Stimulated activated CD8-positive, alpha-beta memory T cell treated with anti-CD3 and anti-CD28 coated beads, Interleukin-7, amount 100 ng/mL, for 1 hour (primary cell): ENCODE data around the gene ATP6AP1.
A peak's percentile ranks its signal among the peaks of the same experiment; 100 is the strongest.

Experiments
- DNase-seq, 2 donors: peaks; one replicate each; pipeline ENCODE4 v3.0.0-alpha.2; 2020; ENCODE audit warnings: low read depth in 2 of 2

Gene ATP6AP1

DNA sequence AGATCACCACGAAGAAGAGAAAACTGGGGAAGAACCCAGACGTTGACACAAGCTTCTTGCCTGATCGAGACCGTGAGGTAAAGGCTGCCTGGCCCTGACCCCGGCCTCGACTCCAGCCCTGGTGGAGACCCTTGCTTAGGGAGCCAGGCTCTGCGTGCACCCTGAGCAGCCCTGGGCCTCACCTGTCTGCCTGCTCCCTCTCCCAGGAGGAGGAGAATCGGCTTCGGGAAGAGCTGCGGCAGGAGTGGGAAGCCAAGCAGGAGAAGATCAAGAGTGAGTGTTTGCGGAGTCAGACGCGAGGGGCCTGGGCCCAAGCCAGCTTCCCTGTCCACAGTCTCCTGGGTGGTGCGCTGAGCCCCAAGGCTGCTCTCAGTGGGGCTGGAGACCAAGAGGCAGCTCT is 20.0 kb downstream of the ATP6AP1 start:
- DNase-seq = no peak

DNA sequence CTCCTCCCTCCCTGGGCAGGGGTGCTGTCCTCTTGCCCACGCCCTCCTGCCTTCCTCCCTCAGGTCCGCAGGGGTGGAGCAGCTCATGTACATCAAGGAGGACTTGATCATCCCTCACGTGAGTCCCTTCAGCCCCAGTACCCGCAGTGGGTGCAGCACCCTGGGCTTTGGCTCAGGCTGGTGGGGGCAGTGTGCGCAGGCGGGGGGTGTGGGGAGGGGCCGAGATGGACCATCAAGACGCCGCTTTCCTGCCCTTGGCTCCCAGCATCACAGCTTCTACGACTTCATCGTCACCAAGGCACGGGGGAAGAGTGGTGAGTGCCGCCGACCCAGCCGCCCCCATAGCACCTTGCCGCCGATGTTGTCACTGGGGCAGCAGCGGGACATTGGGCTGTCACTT is 21.1 kb downstream of the ATP6AP1 start:
- no peak for DNase-seq

DNA sequence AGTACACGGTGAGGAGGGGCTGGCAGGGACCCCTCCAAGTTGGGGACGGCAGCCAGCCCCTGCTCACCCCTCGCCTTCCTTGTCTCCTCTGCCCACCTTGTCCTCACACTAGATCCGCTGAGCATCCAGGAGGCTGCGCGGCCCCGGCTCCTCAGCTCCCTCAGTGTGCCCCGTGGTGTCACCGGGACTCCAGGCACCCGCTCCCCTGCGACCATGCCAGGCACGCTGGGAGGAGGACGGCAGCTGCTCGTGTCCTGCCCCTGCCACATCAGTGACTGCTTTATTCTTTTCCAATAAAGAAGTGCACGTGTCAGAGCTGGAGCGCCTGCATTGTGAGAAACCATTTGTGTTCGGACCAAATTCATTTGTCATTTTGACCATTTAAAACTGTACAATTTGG is 21.8 kb downstream of the ATP6AP1 start:
- no peak for DNase-seq

DNA sequence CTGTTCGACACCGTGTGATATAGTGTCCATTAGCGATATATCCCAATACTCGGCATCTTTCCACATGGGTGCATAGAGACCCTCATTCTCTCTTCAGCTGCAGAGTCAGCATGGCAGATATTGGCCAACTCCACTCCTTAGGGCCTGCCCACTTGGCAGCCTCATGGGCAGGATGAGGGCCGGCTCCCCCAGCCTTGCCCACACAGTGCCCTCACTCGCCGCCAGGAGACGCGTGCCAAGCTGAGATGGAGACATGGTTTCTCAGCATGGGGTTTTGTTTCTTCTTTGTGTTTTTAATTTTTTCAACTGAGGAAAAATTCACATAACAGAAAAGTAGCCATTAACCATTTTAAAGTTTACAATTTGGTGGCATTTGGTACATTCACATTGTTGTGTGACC is 24.3 kb downstream of the ATP6AP1 start:
- no peak for DNase-seq

DNA sequence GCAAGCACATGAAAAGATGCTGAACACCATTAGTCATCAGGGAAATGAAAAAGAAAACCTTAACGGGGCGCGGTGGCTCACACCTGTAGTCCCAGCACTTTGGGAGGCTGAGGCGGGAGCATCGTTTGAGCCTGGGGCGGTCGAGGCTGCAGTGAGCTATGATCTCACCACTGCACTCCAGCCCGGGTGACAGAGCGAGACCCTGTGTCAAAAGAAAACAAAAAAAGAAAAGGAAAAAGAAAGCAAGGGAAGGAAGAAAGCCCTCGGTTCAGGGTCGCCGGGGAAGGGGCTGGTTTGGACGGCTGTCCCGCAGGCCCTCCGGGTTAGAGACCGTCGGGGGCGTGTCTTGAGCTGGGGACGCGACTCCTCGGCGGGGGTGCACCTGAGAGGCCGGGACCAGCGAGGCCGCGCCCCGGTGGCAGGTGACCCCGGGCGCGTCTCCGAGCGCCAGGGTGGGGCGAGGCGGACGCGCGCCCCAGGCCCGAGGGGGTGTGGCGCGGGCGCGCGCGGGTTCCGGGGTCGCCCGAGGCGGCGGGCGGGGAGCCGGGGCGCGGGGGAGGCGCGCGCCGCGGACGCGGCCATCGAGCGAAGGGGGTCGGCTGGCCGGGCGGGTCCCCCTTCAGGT is 29.1 kb downstream of the ATP6AP1 start:
- DNase-seq = no peak

DNA sequence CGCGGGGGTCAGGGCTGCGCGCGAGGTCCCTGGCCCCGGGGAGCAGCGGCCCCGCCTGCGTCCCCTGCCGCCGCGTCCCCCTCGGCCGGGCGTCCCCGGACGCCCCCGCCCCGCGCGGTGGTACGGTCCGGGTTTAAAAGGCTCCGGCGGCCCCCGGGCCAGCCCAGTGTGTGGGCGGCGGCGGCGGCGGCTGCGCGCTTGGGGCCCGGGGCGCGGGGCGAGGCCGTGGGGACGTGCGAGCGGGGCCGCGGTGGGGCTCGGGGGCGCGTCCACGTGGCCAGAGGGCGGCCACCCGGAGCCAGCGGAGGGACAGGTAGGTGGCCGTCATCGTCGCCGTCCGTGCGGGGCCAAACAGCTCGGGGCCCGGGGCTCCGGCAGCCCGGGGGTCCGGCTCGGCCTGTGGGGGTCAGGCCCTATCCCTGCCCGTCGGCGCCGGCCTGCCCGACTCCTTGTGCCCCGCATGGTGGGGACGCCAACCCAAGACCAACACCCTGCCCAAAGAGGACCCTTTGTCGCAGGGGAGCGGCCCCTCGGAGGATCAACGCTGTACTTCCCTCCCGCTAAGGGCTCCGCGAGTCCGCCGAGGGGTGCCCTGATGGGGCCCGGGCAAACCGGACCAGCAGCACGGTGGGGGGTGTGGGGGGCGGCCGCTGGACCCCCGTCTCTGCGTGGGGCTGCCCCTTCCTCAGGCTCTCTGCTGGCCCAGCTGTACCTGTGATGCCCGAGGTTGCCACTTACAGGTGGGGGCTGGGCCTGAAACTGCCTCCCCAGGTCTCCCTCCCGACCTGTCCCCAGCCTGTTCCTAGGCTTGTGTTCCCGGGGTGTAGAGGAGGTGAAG is 29.9 kb downstream of the ATP6AP1 start, which contains the start of gene PLXNA3:
PLXNA3 (plus strand) TSS at position 166 of the 838 bp plus-strand sequence. CDS start 1,903 bp downstream, outside the sequence.
- peak; percentile 29 to 46 for DNase-seq

DNA sequence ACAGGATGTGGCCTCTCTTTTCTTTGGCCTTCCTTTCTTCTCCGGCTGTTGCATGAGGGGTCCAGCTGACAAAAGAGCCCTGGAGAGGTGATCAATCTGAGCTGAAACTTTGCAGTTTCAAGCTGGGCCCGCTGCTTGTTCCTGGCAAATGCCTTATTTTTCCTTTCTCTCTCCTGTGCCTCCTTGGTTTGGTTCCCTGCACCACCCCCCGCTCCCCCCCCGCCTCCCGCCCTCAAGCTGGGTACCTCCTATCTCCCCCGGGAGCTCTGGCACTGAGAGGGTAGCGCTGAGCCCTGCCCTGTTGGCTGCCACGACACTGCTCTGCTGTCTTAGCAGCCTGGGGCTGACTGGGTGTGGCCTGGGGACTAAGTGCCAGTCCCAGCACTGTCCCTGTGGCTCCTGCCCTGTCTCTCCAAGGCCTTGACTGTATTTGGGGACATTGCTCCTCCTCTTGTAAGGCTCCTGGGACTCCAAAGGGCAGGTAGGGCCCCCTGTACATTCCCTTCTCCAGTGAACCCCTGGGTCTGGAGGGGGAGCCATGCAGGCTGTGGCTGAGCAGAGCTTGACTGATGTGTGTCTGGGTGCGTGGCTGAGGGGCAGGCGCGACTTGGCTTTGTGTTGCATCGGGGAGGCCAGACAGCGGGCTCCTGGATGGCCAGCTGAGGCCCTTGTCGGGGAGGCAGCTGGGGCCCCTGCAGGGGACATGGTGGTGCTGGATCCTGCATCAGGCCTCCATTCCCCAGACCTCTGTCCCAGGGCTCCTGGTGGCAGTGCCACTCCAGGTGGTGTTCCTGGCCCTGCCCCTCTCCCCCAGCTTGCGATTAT is 30.7 kb downstream of the ATP6AP1 start:
- DNase-seq = no peak

DNA sequence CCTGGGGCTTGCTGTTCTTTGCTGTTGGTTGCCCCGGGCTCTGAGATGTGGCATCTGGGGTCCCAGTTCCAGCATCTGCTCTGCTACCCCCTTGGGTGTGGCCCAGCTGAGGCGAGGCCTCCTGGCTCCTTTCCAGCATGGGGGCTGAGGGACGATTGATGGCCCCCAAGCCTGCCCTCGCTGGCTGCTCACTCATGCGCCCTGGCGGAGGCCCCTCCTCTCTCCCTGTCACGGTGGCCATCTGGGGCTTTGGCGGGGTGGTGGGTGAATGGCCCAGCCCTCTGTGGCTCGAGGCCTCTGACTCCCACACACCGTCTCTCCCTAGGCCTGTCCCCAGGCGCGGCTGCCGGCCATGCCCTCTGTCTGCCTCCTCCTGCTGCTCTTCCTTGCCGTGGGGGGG is 31.4 kb downstream of the ATP6AP1 start:
- DNase-seq = no peak

DNA sequence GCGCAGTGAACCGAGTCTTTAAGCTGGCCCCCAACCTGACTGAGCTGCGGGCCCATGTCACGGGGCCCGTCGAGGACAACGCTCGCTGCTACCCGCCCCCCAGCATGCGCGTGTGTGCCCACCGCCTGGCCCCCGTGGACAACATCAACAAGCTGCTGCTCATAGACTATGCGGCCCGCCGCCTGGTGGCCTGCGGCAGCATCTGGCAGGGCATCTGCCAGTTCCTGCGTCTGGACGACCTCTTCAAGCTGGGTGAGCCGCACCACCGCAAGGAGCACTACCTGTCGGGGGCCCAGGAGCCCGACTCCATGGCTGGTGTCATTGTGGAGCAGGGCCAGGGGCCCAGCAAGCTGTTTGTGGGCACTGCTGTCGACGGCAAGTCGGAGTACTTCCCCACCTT is 31.8 kb downstream of the ATP6AP1 start:
- DNase-seq = no peak

DNA sequence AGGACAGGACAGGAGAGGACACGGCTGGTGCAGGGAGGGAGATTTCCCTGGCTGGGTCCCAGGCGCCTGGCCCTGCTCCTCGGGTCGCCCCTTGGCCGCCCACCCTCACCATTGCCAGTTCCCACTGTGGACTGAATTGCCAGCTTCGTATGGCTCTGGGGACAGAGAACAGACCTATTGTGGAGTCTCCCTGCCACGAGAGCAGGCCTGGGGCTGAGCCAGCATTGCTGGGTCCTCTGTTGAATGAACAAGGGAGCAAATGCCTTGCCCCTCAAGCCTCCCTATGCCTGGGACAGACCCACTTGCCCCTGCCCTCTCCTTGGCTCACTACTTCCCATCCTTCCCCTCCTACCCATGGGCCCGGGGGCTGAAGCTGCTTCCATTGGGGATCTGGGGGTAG is 33.9 kb downstream of the ATP6AP1 start:
- DNase-seq = no peak

DNA sequence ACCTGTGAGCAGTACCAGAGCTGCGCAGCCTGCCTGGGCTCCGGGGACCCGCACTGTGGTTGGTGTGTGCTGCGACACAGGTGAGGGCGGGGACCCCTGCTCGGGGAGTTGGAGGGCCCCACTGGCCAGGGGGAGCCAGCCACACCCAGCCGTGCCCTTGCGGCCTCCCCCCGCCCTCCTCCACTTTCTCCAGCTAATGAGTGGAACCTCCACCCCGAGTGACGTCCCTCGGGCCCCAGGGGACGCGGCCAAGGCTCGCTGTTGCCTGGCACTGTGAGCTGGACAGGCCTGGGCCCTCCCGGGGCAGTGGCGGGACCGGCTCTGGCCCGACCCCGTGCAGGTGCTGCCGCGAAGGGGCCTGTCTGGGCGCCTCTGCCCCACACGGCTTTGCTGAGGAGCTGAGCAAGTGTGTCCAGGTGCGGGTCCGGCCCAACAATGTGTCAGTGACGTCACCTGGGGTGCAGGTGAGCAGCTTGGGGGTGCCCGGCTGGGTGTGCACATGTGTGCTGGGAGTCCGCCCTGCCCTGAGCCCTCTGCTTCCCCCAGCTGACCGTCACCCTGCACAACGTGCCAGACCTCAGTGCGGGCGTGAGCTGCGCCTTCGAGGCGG is 35.2 kb downstream of the ATP6AP1 start:
- no peak for DNase-seq

DNA sequence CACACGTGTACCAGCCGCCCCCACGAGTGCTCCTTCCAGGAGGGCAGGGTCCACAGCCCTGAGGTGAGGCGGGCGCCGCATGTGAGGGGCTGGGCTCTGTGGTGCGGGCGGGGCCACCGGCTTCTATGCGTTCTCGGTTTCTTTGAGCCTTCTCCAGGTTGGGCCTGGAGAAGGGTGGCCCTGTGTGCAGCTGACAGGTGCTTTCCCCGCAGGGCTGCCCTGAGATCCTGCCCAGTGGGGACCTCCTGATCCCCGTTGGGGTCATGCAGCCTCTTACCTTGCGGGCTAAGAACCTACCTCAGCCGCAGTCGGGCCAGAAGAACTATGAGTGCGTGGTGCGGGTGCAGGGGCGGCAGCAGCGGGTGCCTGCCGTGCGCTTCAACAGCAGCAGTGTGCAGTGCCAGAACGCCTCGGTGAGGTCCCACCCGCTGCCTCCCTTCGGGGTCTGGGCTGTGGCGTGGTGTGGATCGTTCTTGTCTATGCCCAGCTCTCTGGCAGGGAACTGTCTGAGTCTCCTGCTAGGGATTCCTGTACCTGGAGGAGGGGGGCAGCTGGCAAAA is 36.4 kb downstream of the ATP6AP1 start:
- DNase-seq = no peak

DNA sequence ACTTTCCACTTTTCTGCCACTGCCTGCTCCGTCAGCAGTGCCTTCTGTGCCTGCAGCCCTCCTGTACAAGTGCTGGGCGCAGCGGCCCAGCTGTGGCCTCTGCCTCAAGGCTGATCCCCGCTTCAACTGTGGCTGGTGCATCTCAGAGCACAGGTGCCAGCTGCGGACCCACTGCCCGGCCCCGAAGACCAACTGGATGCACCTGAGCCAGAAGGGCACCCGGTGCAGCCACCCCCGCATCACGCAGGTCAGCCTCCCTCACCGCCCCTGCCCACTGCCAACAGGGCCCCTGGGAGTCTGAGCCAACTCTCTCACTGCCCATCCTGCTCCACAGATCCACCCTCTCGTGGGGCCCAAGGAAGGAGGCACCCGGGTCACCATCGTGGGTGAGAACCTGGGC is 37.1 kb downstream of the ATP6AP1 start:
- DNase-seq = no peak

DNA sequence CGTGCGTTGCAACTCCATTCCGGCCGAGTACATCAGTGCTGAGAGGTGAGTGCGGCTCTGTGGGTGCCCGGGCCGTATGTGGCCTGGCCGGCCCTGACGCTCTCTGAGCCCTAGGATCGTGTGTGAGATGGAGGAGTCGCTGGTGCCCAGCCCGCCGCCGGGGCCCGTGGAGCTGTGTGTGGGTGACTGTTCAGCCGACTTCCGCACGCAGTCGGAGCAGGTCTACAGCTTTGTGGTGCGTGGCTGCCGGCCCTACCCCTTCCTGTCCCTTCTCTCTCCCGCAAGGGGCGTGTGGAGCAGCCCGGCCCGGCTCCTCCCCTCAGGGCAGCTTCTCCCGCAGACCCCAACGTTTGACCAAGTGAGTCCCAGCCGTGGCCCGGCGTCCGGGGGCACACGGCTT is 37.6 kb downstream of the ATP6AP1 start:
- DNase-seq = no peak

DNA sequence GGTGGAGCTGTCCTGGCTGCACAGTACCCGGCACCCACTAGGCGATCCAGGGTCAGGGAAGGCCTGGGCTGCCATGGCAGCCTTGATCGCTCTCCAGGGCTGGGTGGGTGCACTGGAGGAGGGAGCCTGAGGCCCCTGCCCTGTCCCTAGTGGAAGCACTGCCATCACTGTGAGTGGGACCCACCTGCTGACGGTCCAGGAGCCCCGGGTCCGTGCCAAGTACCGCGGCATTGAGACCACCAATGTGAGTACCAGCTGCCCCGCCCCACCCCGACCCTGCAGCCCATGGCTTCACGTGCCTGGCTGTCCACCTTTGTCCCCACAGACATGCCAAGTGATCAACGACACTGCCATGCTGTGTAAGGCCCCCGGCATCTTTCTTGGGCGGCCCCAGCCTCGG is 38.4 kb downstream of the ATP6AP1 start:
- DNase-seq = no peak

DNA sequence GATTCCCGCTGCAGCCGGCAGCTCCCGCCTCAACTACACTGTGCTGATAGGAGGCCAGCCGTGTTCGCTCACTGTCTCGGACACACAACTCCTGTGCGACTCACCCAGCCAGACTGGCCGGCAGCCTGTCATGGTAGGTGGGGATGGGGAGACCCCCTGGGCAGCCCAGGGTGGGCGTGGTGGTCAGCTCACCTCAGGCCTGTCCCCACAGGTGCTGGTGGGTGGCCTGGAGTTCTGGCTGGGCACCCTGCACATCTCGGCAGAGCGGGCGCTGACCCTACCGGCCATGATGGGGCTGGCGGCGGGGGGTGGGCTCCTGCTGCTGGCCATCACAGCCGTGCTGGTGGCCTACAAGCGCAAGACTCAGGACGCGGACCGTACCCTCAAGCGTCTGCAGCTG is 39.1 kb downstream of the ATP6AP1 start:
- no peak for DNase-seq

DNA sequence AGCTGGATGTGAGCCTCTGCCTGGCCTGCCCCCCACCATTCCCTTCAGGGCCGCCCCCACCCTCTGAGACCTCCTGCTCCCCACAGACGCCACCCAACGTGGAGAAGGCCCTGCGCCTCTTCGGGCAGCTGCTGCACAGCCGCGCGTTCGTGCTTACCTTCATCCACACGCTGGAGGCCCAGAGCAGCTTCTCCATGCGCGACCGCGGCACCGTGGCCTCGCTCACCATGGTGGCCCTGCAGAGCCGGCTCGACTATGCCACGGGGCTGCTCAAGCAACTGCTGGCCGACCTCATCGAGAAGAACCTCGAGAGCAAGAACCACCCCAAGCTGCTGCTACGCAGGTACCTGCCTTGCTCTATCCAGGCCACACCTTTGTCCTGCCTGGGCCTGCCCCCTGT is 39.7 kb downstream of the ATP6AP1 start:
- no peak for DNase-seq

DNA sequence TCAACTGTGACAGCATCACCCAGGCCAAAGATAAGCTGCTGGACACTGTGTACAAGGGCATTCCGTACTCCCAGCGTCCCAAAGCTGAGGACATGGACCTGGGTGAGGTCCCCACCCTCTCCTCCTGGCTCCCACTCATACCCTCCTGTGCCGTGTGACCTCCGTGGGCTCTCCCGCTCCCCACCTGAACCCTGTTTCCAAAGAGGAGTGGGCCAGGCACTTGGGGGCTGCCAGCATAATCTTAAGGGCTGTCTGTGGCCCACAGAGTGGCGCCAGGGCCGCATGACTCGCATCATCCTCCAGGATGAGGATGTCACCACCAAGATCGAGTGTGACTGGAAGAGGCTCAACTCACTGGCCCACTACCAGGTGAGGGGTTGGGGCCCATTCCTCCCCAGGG is 40.6 kb downstream of the ATP6AP1 start:
- no peak for DNase-seq

DNA sequence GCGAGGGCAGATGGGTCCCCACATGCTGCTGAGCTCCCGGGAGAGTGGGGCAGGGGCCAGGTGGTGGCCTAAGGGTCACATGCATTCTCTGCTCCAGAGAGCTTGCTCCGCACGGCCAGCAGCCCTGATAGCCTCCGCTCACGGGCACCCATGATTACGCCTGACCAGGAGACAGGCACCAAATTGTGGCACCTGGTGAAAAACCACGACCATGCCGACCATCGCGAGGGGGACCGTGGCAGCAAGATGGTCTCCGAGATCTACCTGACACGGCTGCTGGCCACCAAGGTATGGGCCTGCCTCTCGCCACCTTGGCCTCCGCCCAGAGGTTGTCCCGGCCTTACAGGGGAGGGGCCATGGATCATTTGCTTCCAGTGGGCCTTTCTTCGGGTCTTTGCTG is 41.4 kb downstream of the ATP6AP1 start:
- DNase-seq = no peak

DNA sequence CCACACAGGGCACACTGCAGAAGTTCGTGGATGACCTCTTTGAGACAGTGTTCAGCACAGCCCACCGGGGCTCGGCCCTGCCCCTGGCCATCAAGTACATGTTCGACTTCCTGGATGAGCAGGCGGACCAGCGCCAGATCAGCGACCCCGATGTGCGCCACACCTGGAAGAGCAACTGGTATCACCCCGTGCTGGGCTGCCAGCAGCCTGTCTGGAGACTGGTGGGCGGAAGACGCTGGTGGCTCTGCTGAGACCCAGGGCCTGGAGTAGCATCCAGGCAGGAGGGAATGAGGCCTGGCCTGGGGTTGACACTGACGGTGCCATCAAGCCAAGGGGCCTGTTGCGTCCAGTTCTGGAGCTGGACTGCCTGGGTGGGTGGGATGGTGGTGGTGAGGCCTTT is 42.0 kb downstream of the ATP6AP1 start:
- DNase-seq = no peak

DNA sequence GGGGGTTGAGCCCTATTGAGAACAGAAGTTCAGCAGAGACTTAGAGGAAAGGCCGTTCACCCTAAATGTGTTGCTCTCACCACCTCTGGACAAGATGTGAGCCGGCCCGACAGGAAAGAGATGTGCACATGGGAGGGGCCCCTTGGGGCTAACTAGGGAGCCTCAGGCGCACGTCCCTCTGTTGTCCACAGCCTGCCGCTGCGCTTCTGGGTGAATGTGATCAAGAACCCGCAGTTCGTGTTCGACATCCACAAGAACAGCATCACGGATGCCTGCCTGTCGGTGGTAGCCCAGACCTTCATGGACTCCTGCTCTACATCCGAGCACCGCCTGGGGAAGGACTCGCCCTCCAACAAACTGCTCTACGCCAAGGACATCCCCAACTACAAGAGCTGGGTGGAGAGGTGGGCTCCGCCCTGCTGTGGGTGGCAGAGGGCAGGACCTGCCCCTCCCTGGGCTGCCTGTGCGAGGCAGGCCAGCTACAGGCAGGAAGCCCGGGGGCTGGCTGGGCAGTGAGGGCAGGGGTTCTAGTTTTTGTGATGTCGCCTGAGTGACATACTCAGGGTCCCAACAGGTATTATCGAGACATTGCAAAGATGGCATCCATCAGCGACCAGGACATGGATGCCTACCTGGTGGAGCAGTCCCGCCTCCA is 42.6 kb downstream of the ATP6AP1 start:
- DNase-seq = no peak
